Measurements from ENCODE around the gene CATSPER4.

Gene CATSPER4

GRCh38 chr1:26184883-26185282 lies 5.5 kb upstream of the CATSPER4 start:
- no peak overlapping the region for H3K4me3 Mint-ChIP-seq
- no peaks in the 10 kb centered on the region for H3K36me3 Mint-ChIP-seq (ENCODE audit: low read depth)
- no peak for TF ChIP-seq CTCF (IDR thresholded peaks at IDR 0.05)
- peaks cover 3% of the 10 kb centered on the region for H3K27me3 Mint-ChIP-seq (ENCODE audit: low read depth, poor library complexity)
- no peak overlapping the region for H3K27ac Mint-ChIP-seq
- DNase-seq = no peak
- H3K4me1 Mint-ChIP-seq = peaks cover 17% of the 10 kb centered on the region
- H3K9me3 Mint-ChIP-seq = no peaks in the 10 kb centered on the region

GRCh38 chr1:26187882-26188281 lies 2.5 kb upstream of the CATSPER4 start:
- Mint-ChIP-seq H3K4me1 (peaks cover 29% of the 10 kb centered on the region), H3K4me3 (no peak overlapping the region), H3K36me3 (ENCODE audit: low read depth) (no peaks in the 10 kb centered on the region), H3K27ac (no peak overlapping the region), H3K9me3 (no peaks in the 10 kb centered on the region), H3K27me3 (ENCODE audit: low read depth, poor library complexity) (peaks cover 6% of the 10 kb centered on the region)
- no peak for TF ChIP-seq CTCF (IDR thresholded peaks at IDR 0.05)
- no peak for DNase-seq

GRCh38 chr1:26188477-26188876 lies 1.9 kb upstream of the CATSPER4 start:
- DNase-seq = no peak
- Mint-ChIP-seq H3K4me3 (no peak overlapping the region), H3K9me3 (no peaks in the 10 kb centered on the region), H3K27ac (no peak overlapping the region), H3K27me3 (ENCODE audit: low read depth, poor library complexity) (peaks cover 7% of the 10 kb centered on the region), H3K36me3 (ENCODE audit: low read depth) (no peaks in the 10 kb centered on the region), H3K4me1 (peaks cover 29% of the 10 kb centered on the region)
- no peak for TF ChIP-seq CTCF (IDR thresholded peaks at IDR 0.05)

- peak; percentile 34 for DNase-seq
- no peaks in the 10 kb centered on the region for H3K36me3 Mint-ChIP-seq (ENCODE audit: low read depth)
- H3K4me3 Mint-ChIP-seq = no peak overlapping the region
- peak overlapping the region; percentile 75 for H3K27ac Mint-ChIP-seq
- no peak for TF ChIP-seq CTCF (IDR thresholded peaks at IDR 0.05)
- H3K4me1 Mint-ChIP-seq = peaks cover 29% of the 10 kb centered on the region
- H3K27me3 Mint-ChIP-seq (ENCODE audit: low read depth, poor library complexity) = peaks cover 7% of the 10 kb centered on the region
- no peaks in the 10 kb centered on the region for H3K9me3 Mint-ChIP-seq
Observed at GRCh38 chr1:26189331-26189730, 1.1 kb upstream of the CATSPER4 start.

GRCh38 chr1:26189751-26190275 lies 589 bp upstream of the CATSPER4 start:
- Mint-ChIP-seq H3K9me3 (no peaks in the 10 kb centered on the region), H3K4me1 (peaks cover 29% of the 10 kb centered on the region), H3K27ac (peak overlapping the region; percentile 75), H3K36me3 (ENCODE audit: low read depth) (no peaks in the 10 kb centered on the region), H3K4me3 (no peak overlapping the region), H3K27me3 (ENCODE audit: low read depth, poor library complexity) (peaks cover 7% of the 10 kb centered on the region)
- DNase-seq = no peak
- no peak for TF ChIP-seq CTCF (IDR thresholded peaks at IDR 0.05)

- no peak for DNase-seq
- Mint-ChIP-seq H3K36me3 (ENCODE audit: low read depth) (no peaks in the 10 kb centered on the region), H3K4me3 (no peak overlapping the region), H3K27ac (peak overlapping the region; percentile 29), H3K4me1 (peaks cover 29% of the 10 kb centered on the region), H3K9me3 (no peaks in the 10 kb centered on the region), H3K27me3 (ENCODE audit: low read depth, poor library complexity) (peaks cover 7% of the 10 kb centered on the region)
- no peak for TF ChIP-seq CTCF (IDR thresholded peaks at IDR 0.05)
Observed at GRCh38 chr1:26191739-26192138, 1.3 kb downstream of the CATSPER4 start.
